Dermis blood vessel endothelial cell (primary cell): ENCODE results near the gene CCDC91. TPM values are rescaled to one million over a fixed set of nuclear protein-coding genes. Genes with fewer than 3 reads are reported as not detected.
"Not testable (repeated sequence)": the region's sequence is repeated elsewhere in the genome, so short reads cannot be mapped to it uniquely, and the experiment has no call there.

Experiments used
- DNase-seq: peaks from one replicate; pipeline ENCODE4 v3.0.0; 2010
- total RNA-seq: library from RNA; depleted of rRNA; stranded (reverse); fragments of >200 nt; gene quantifications from 2 replicates; pipeline ENCODE4 v1.2.3, GENCODE V29; 2014

CCDC91 gene
- total RNA-seq, 1 donor from 2014 or later, result 8.3 TPM

DNA sequence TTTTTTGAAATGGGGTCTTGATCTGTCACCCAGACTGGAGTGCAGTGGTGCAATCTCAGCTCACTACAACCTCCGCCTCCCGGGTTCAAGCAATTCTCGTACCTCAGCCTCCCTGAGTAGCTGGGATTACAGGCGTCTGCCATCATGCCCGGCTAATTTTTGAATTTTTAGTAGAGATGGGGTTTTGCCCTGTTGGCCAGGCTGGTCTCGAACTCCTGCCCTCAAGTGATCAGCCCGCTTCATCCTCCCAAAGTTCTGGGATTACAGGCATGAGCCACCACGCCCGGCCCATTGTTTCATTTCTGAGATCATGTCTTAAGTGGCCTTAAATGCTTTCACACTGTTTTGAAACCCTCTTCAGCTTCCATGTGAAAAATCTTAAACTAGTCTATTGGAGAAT lies 281.5 kb downstream of the CCDC91 start:
- DNase-seq, result not testable (repeated sequence)

DNA sequence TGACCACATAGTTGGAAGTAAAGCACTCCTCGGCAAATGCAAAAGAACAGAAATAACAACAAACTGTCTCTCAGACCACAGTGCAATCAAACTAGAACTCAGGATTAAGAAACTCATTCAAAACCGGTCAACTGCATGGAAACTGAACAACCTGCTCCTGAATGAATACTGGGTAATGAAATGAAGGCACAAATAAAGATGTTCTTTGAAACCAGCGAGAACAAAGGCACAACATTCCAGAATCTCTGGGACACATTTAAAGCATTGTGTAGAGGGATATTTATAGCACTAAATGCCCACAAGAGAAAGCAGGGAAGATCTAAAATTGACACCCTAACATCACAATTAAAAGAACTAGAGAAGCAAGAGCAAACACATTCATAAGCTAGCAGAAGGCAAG lies 285.9 kb downstream of the CCDC91 start:
- not testable (repeated sequence) for DNase-seq

DNA sequence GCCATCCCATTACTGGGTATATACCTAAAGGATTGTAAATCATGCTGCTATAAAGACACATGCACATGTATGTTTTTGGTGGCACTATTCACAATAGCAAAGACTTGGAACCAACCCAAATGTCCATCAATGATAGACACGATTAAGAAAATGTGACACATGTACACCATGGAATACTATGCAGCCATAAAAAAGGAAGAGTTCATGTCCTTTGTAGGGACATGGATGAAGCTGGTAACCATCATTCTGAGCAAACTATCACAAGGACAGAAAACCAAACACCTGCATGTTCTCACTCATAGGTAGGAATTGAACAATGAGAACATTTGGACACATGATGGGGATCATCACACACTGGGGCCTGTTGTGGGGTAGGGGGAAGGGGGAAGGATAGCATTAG lies 288.8 kb downstream of the CCDC91 start:
- not testable (repeated sequence) for DNase-seq

DNA sequence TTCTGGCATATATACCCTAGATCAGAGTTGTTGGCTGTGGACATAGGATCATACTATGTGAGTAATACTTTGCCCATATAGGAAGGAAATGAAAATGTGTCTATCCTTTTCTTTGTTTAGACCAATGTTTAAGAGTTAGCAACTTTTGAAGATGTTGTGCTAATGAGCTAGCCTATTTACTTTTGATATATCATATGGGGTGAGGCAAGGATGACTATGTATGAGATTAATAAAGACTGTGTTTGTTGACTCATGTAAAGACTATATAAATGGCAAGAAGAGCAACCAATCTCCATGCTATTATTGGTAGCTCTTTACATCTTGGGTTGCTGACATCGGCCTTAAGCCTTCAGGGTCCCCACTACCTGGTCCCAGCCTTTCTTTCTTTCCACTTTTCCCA lies 289.4 kb downstream of the CCDC91 start:
- no peak for DNase-seq

DNA sequence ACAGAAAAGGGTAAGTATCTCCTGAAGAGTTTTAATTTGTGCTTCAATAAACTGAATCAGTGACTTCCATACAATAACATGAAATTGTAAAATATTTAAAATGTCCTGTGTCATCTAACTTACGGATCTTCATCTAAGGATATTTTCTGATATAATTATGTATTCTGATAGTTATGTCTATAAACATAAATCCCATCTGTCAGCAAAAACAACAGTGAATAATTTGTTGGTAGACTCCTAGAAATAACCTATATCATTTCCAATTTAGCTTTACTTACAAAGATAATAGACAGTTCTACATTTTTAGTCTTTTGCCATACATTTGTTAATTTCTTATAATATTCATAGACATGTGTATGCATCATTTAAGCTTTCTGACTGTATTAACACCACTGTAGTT lies 293.9 kb downstream of the CCDC91 start:
- DNase-seq, result no peak

DNA sequence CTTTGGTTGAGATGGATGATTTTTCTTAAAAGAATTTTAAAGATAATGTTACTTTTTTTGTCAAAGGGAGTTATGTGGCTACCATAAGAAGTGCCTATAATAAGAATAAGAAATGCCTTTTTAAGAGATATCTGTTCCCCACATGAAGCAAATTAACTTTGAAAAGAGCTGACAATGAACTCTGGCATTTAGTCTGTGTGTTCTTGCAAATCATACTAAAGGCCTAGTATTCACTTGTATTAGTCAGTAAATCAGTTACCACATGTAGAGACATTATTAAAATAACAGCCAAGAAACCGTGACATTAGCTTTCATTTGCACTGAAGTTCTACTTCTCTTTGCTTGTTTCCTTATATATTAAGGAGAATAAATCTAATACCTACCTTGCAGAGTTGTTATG lies 296.3 kb downstream of the CCDC91 start:
- DNase-seq, result no peak

DNA sequence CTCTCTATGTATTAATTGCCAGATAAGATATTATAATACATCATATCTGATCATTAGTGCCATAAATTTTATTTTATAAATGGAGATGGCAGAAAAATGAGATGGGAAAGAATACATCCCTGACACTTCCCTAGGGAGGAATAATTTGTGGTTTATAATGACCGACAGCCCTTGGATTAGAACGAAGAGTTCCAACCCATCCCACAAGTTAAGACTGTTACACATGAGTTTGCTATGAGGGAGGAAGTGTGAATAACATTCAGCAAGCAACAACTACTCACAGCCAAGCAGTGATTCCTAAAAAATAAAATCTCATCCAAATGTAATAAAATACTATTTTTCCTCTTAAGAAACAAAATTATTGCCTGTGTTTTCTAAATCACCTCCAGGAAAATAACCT lies 299.0 kb downstream of the CCDC91 start:
- no peak for DNase-seq

DNA sequence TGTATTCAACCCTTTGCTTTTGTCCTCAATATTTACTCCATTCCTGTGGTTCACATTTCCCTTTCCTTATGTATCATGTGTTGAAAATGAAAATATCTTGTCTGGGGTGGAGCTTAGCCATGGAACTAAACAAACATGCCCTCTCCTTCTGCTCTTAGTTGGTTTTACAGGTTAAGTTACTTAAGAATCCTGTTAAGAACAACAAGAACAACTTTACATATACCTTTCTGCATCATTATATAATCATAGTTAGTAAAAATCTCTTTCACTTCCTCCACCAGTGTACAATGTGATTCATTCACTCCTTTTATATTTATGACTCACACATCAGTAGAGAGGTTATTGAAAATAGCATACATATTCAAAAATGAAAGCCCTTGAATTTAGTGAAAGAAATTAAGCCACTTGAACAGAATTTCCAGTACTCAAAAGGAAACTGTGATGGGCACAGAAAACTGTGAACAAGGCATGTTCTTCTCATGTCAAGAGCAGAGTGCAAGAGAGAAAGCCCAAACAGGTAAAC lies 307.7 kb downstream of the CCDC91 start:
- DNase-seq, result peak; percentile 8

DNA sequence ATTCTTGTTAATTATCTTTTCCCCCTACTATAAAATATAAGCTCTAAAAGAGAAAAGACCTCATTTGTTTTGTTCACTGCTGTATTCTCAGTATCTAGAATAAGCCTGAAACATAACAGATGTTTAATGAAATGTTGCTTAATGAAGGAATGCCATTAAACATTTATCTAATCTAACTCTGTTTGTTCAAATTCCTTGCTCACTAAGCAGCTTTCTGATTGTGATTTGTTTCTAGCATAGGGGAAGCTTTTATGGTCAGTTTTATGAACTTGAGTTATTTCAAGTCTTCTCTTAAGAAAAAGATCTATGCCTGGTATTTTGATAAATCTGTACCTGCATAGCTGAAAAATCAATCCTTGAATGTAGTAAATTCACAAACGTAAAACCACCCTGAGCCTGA lies 308.6 kb downstream of the CCDC91 start:
- no peak for DNase-seq

DNA sequence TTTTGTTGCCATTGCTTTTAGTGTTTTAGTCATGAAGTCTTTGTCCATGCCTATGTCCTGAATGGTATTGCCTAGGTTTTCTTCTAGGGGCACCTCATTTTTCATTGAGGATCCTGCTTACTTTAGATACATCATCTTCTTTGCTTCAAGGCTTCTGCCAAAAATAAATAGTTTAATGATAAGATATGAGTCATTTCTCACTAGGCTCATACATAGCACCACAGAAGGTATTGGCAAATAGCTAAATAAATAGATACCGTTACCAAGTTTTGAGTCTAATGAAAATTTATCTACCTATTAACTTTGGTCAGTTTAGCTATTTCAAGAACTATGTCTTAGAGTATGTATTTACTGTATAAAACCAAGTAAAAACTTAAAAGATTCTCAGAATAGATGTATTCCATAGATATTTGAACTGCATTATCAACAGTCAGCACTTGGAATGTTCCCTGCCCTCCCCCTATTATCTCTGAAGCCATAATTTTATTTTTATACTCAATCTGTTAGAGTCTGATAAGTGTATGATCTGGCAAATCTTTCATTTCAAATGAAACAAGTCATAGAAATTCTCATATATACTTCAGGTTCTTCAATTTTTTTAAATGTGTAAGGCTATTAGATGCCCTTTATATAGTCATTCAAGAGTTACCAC lies 310.2 kb downstream of the CCDC91 start:
- DNase-seq, result no peak

DNA sequence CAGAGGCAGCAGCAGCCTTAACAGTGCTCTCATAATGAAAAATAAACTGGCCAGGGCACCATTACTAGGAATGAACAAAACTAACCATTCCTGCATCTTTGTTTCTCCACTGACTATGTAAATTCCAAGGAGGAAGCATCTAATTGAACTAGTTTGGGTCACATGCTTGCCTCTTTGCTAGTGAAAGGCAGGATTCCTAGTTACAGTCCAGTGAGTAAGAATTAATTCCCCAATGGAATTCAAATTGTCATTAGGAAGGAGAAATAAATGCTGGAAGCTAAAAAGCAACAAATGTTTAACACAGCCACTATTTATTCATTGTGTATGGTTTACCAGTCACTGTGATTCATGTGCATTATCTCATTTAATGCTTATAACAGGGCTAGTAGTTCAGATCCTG lies 316.0 kb downstream of the CCDC91 start:
- DNase-seq, result no peak

DNA sequence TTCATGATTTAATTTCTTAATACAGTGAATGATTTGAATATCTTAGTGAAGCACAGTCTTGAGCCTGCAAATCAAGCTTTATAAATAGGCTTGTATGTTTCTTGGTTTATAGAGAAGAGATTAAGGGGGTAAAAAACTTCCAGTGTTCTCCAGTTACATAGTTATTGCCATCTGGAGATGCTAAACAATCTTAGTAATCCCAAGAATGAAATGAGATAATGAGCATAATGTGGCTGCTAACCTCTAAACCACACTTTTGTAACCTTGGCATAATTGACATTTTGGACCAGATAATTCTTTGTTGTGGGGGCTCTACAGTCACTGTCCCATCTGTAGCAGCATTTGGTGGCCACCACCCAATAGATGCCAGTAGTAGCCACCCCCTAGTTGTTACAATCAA lies 316.8 kb downstream of the CCDC91 start:
- no peak for DNase-seq

DNA sequence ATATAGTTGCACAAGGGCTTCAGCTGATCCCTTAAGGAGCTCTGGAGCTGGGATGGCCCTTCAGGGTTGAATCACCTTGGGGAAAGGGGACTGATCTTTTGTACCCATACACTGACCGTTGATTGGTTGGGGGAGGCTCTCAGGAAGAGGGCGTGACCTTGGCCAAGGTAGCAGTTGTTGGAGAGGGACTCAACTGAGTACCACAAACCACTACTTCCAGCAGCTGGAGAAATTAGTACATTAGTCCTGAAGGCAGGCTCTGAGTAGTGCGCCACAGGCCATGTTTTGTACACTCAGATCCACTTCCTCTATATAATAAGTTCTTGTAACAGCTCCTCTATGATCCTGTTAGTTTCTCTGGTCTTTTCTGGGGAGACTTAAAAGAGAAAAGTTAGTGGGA lies 317.6 kb downstream of the CCDC91 start:
- no peak for DNase-seq

DNA sequence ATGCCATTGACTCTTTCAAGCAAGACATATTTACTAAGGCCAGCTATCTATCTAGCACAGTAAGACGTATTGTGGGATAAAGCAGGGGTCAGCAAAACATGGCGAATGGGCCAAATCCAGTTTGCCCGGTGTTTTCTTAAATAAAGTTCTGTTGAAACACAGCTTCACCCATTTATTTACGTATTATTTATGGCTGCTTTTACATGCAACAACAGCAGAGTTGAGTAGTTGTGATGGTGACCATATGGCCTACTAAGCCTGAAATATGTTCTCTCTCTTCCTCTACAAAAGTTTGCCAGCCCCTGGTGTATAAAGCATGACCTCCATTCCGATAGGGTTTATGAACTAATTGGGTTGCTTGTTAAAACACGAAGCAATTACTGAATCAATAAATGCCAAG lies 322.1 kb downstream of the CCDC91 start:
- DNase-seq, result no peak

DNA sequence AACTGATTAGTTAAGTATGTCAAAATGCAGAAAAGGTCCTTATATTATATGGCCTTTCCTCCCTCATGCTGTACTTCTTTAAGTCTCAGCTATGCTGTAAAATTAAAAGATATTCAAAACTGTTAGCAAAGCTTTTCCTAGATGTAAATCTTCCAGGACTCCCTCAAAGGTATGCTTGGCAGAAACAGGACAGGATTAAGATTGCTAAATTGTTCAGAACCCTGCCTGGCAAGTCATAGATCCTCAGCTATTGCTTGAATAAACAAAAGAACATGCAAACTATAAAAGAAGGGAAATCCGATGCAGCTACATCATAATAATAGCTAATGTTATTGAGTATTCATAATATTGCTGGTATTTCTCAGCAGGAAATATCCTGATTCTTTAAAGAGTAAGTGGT lies 322.6 kb downstream of the CCDC91 start:
- DNase-seq, result no peak

DNA sequence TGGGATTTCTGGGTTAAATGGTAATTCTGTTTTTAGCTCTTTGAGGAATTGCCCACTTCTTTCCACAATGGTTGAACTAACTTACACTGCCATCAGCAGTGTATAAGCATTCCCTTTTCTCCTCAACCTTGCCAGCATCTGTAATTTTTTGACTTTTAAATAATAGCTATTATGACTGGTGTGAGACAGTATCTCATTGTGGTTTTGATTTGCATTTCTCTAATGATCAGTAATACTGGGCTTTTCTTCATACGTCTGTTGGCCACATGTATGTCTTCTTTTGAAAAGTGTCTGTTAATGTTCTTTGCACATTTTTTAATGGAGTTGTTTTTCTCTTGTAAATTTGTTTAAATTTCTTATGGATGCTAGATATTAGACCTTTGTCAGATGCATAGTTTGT lies 323.7 kb downstream of the CCDC91 start:
- DNase-seq, result no peak

DNA sequence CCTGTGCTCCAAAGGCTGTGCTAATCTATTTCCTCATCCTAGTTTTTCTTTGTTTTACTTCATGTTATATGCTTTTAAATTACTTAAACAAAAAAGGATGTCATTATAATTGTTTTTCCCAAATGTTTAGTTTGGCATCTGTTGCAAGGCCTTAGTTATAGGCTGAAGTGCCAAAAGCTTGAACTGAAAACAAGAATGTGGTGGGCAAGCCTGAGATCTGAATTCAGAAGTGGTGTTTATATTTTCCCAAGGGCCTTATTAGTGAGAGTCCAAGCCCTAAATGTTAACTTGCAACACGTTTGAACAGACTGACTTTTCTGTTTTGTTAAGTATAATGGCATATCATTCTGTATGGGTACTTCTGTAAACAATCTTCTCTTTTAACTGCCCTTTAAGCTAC lies 326.8 kb downstream of the CCDC91 start:
- DNase-seq, result no peak

DNA sequence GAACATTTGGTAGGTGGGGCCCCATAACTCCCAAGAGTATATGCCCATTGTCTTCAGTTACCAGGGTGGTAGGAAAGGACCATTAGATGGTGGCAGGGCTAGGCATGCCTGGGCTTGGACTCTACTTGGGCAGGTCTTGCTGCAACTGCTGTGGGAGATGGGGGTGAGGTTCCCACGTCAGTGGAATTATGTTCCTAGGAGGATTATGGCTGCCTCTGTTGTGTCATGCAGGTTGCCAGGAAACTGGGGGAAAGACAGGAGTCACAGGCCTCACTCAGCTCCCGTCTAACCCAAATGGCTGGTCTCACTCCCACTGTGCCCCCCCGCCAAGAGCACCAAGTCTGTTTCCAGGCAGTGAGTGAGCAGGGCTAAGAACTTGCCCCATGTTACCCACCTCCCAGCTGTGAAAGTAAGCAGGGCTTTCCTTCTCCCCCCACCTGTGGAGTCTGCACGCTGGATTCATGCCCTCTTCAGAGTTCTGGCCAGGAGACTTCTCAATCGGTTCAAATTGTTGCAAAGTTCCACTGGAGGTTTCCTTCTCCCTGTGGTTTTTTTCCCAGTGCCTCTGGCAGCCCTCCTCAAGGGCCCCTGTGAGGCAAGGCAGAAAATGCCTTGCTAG lies 337.5 kb downstream of the CCDC91 start:
- DNase-seq, result no peak

DNA sequence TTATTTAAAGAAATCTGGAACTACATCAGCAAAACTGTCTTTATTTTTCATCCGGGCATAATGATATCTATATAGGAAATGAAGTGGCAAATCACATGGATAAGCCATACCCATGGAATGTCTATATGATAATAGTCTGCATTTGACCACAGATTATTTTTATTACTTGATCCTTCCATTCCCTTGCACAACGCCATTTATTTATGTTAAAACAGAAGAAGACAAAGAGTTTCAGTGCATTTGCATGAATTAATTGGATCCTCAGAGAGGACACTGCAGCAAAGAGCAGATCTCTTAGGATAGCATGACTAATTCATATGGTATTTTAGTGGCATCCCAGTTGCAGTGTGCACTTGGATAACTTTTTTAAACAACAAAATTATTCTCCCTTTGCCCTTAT lies 345.0 kb downstream of the CCDC91 start:
- no peak for DNase-seq

DNA sequence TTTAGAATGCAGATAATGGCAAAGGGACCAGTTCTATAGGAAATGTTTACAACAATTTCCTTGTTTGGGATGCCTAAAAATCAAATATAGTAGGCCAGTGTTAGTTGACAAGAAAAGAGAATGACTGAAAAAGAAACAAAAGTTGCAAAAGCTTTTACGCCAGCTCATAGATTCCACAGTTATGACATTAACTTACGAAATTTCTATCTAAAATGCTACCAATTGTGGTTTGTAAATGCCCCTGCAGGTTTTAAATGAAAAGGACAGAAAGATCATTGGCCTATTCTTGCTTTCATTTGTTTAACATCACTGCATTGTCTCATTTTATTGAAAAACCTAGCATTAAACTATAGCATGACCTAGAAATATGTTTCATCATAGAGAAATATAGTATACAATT lies 345.8 kb downstream of the CCDC91 start:
- no peak for DNase-seq

DNA sequence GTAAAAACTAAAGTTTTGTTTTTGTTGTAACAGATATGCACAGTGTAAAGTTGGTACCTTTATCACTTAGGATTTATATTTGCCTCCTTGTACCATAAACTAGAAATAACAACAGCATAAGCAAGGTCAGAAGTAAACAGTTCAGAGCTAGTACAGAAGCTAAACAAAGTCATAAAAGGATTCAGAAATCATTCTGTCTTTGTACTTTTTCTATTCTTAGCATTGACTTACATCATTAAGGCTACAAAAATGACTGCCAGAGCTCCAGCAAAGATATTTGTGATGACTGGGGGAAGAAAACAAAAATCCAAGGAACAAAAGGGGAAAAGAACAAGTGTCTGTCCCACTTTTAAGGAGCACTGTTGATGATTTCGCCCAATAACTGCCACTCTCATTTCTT lies 347.2 kb downstream of the CCDC91 start:
- DNase-seq, result no peak

DNA sequence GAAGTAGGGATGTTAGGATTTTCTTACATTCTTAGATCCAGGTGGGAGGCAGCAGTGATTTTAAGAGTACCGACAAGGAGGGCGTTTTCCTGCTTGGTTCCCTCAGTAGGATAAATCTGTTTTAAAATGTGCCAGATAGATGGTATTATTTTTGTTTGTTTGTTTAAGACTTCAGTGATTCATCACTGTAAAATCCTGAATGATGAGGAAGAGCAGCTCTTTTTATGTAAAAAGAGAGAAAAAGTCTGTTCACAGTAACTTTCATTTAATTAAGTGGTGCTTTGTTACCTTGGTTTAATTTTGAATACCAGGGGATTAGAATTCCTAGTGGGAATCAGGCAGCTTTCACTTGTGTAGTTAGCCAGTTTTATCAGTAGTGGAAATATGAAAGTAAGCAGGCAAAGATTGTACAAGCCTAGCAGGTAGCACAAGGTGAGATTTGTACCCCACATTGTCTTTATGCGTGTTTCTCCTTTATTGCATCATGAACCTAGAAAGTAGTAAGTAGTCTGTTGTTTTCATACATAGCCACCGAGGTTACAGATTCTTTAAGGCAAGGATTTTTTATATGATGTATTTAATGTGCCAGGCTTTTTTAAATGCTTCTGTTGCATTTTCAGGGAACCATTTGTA lies 349.6 kb downstream of the CCDC91 start:
- DNase-seq, result no peak

DNA sequence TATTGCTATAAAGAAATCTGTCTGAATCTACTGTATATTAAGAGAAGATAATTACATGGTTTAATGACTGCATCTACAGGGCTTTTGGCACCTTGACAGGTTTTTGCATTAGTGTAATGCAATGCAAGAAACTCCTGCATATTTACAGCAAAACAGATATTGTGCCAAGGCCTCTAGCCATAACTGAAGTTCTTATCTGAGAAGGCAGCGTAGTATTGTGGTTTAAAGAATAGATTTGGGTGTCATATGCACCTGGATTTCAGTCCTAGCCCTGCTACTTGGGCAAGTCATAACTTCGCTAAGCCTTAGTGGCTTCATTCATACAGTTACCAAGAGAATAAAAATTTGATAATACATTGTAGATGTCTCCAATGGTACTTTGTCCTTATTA lies 350.1 kb downstream of the CCDC91 start:
- no peak for DNase-seq
